Transverse colon (tissue), 4 donors: Measurements from ENCODE around the gene SLC2A4.

Experiments used
- CTCF ChIP-seq, 5 experiments: fragments of 200-600 bp in 3 of 5; fragments of 450-650 bp in 2 of 5; sonication (generic) in 3 of 5; IDR thresholded peaks; 1 replicate in 2 of 5; 2 replicates in 3 of 5; pipeline ENCODE4 v1.5.1; 2016 to 2017; ENCODE audit warnings: antibody characterized with exemption in 5 of 5, inconsistent platforms in 3 of 5, mild to moderate bottlenecking in 2 of 5, moderate library complexity in 1 of 5
- POLR2AphosphoS5 ChIP-seq, 3 donors: sonication (generic); formaldehyde crosslinking; IDR thresholded peaks; one replicate each; pipeline ENCODE4 v1.6.1; 2016; ENCODE audit warnings: antibody characterized with exemption in 3 of 3

GRCh38 chr17:7292194-7292593 is 10.7 kb downstream of the SLC2A4 start:
- TF ChIP-seq CTCF (IDR thresholded peaks at IDR 0.05), result no peak
- TF ChIP-seq POLR2AphosphoS5 (IDR thresholded peaks at IDR 0.05), result no peak
